ENCODE measurements around the gene RRBP1.

Gene RRBP1

DNA sequence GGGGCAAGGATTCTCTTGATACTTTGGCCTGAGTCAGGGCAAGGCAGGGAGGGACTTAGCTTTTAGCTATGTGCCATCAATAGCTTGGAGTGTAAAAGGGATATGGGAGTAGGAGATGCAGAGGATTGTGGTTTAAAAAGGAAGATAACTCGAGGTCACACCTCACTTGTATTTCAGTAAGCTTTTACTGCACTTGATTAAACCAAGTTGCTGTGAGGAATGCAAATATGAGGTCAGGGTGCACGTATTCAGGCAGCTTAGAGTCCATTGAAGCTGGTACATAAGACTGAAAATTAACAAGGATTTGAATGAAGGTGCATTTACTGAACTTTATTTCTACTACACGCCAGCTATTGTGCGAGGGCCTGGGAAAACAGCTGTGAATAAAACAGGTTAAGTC lies 80.1 kb downstream of the RRBP1 start:
- DNase-seq: no peak

DNA sequence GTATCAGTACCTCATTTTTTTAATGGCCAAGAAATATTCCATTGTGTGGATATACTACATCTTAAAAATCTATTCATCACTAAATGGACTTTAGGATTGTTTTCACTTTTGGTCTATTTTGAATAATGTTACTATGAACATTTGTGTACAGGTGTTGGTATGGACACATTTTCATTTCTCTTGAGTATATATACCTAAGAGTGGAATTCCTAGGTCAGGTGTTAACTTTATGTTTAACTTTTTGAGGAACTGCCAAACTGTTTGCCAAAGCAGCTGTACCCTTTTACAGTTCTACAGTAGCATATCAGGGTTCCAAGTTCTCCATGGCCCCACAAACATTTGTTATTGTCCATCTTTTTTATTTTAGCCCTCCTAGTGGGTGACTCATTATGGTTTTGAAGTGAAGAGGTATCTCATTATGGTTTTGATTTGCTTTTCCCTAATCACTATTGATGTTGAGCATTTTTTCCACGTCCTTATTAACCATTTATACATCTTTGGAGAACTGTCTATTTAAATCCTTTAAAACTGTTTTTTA lies 84.0 kb downstream of the RRBP1 start:
- no peak for DNase-seq

GRCh38 chr20:17595856-17596255 lies 86.2 kb downstream of the RRBP1 start:
- DNase-seq: no peak

DNA sequence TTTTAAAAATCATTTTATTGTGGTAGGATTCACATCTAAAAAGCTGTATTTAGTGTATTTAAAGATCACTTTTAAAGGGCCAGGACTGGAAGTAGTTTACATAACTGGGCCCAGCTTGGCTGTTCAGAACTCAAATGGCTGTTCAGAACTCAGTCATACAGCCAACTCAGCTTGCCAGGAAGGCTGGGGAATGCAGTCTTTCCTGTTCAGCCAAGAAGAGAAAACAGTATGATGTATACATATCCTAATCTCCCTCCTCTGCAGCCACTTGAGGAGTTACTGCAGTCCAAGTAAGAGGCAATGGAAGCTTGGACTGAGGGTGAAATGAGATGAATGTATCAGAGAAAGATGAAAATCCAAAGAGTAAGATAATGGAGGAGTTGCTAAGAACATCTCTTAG lies 87.6 kb downstream of the RRBP1 start:
- no peak for DNase-seq

DNA sequence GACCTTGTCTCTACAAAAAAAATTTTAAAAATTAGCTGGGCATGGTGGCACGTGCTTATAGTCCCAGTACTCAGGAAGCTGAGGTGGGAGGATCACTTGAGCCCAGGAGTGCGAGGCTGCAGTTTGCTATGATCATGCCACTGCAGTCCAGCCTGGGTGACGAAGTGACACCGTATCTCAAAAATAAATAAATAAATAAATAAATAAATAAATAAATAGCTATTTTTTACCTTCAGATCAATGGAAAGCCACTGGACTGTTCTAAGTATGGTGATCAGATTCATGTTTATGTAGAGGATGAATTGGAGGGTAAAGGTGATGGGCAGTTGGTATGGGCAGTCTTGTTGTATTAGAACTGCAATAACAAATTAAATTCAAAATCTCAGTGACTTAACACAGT lies 88.1 kb downstream of the RRBP1 start:
- DNase-seq: no peak

DNA sequence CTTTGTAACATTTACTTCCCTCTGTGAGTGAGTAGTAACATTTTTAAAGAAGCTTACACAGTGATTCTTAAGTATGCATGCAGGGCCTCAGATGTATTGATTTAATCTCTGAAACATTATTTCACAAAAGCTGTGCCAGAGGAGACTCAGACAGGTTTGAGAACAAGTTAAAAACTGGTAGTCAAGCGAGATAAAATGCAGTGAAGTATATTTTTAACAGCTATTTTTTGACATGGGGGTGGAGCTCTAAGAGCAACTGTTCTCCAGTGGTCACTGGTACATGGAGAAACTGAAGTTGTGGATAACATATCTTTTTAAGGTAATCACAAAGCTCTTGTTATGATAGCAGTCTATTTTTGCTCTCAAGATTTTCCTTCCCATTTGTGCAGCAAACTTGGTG lies 91.8 kb downstream of the RRBP1 start:
- no peak for DNase-seq

GRCh38 chr20:17589161-17589834 lies 92.7 kb downstream of the RRBP1 start:
- DNase-seq: no peak

GRCh38 chr20:17587824-17588223 lies 94.2 kb downstream of the RRBP1 start:
- DNase-seq: no peak

DNA sequence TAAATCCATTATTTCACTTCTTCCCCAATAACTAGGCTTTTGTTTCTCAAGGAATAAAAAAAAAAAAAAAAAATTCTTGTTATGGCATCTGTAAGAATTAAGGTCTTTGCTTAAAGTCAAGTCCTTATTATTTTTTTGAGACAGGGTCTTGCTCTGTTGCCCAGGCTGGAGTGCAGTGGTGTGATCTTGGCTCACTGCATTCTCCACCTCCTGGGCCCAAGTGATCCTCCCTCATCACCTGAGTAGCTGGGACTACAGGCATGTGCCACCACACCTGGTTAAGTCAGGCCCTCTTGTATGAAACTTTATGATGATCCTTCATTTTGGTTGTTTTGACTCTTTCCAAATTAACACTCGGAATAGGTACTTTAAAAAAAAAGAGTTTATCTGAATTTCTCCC lies 94.9 kb downstream of the RRBP1 start:
- DNase-seq: no peak

DNA sequence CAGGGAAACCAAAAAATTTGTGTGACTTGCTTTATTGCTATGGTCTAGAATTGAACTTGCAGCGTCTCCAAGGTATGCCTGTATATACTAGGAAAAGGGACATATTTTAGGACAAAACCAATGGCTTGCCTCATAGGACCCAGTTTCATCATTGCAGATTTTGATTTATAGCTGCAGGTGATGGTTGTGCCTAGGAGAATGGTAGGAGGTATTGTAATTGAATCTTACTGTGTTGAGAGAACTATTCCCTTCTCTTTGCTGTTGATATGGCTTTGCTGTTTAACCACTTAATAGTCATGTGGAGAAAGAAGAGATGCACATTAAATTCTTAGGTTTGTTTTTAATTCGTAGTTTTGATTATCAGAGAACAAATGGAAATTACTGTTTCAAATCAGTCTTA lies 95.8 kb downstream of the RRBP1 start:
- DNase-seq: no peak

- no peak for DNase-seq
Observed at GRCh38 chr20:17584689-17585088, 97.4 kb downstream of the RRBP1 start.

- DNase-seq: no peak
Observed at GRCh38 chr20:17583126-17583525, 98.9 kb downstream of the RRBP1 start.

- DNase-seq: no peak
Observed at GRCh38 chr20:17580895-17581294, 101.1 kb downstream of the RRBP1 start.

- no peak for DNase-seq
Observed at GRCh38 chr20:17579369-17580039, 102.5 kb downstream of the RRBP1 start.

DNA sequence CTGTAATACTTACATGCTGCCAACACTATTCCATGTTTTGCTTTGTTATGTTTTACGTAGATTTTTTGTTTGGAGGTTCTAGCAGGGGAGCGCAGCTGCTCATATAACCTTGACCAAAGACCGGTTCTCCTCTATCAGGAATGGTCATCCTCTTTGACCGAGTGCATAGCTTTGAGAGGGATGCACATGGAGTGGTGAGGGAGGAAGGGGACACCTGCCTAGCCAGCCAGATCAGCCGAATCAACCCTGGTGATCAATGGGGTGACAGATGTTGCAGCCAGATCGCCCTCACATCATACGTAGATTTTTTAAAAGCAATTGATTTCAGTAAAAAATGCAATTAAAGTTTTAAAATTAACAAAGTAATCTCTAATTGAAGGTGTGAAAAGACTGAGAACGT lies 105.8 kb downstream of the RRBP1 start:
- no peak for DNase-seq

GRCh38 chr20:17573463-17573862 lies 108.6 kb downstream of the RRBP1 start:
- no peak for DNase-seq

DNA sequence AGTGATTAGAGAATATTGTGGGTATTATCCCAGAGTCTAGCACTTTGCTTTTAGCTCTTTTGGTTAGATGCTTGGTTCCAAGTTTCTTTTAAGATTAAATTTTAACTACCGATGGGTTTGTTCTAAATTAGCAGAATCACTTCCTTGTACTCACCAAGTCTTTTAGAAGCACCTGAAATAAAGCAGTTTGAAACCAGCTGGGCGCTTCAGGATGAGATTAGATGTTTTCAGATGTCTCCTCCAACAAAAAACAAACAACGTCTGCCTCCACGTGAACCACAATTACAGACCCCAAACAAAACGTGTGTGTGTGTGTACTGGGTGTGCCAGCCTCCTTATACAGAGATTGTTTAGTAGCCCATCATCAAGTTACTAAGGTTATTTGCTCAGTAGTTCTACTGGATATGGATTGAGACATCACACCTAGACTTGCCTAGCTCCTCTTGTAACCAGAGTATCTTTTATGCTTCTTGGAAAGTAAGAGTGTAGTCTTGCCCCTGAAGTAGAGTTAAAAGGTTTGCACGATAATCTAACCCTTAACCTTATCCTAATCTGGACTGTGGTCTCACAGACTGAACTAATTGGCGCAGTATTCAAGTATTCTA lies 109.9 kb downstream of the RRBP1 start:
- DNase-seq: no peak

- no peak for DNase-seq
Observed at GRCh38 chr20:17571153-17571527, 110.9 kb downstream of the RRBP1 start.

DNA sequence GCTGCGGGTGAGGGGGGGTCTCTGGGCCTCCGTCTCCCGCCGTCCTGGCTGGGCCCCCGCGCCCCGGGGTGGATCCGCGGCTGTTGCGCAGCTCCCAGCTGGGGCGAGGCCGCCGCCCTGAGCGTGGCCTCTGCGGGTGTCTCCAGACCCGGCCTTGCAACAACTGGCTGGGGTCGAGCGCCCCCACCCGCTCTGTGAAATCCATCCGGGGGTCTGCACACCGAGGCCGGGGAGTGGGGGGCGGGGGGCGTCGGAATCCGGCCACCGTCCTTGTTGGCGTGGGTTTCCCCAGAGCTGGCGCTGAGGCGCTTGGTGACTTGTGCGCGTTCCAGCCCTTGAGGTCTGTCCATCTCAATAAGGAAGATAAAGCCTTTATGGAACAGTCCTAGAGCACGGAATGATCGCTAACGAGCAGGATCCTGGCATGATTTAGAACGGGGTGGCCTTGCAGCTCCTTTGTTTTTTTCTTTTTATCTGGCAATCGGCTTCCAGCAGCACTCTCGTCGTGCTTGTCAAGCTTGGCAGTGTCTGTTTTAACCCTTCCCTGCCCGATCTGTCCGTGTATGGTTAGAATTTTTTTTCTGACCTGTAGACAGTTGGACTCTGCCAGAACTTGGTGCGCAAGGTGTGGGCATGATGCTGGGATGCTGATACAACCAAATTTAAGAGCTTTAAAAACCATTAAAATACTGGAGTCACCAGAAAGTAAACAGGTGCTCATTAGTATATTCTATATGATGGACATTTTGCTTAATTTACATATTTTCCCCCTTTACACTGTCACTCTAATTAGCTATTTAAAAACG lies 111.5 kb downstream of the RRBP1 start:
- peak; percentile 38 to 46 for DNase-seq

GRCh38 chr20:17569616-17570346 lies 112.3 kb downstream of the RRBP1 start, which contains the start of gene DSTN:
Gene DSTN, plus strand, starts transcription at chr20:17570075. Its CDS starts 134 bp downstream, at chr20:17570209.
- peak; percentile 69 to 78 for DNase-seq

DNA sequence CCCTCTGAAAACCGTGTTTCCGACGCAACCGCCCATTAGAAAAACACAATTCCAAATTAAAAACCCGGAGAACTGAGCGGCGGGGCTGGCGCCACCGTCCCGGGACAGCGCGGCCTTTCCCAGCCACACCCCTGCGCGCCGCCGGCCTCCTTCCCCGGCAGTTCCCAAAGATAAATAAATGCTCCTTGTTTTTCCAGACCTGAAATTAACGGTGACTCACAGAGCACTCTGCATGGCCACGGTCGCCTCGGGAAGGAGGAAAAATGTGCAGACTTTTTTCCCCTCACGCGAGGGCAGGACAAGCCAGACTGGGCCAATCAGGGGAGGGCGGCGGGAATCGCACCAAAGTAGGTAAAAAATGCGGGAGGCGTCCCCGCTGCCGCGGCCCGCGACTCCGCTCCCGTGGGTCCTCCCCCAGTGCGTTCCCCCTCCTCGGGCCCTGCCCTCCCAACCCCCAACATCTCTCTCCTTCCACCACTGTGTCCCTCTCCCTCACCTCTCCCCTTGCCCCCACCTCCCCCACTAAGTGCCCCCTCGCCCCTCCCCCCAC lies 113.0 kb downstream of the RRBP1 start:
- DNase-seq: peak in 1 of 2 experiments; percentile 15

Measured in Kasumi-1 (cell line).